Measurements from ENCODE around the gene IFT25.

The IFT25 gene

DNA sequence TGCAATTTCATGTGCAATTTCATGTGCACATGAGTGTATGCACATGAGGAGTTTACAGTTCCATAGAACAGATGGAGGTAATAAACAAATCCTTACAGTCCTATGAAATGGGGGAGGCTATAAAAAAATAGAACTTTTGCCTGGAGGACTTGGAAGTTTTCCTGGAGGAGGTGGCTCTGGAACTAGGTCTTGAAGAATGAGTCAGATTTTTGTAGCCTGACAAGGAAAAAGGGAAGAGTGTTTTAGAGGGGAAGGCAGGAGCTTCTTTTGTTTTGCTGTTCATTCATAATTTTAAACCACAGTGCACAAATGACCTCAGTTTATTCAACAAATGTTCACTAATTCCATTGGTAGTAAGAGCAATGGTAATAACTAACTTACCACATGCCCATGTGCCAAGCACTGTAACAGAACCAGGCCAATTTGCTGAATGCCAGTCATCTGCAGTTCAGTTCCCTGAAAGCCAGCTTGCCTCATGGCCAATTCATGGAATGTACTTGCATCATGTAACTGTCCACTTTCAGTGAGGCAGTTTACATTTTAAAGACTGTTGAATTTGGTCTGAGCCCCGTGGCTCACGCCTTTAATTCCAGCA is 48.8 kb downstream of the IFT25 start:
- Histone ChIP-seq H3K9ac (ENCODE audit: low read length in 2 of 2) (peak overlapping the region in 1 of 2 donors; percentile 21), H3K36me3 (ENCODE audit: control insufficient read depth in 2 of 2, insufficient read depth in 2 of 2, low read length in 2 of 2) (no peaks in the 10 kb centered on the region), H3K4me3 (ENCODE audit: low read length in 2 of 2) (peak overlapping the region in 1 of 2 donors; percentile 3), H3K9me3 (ENCODE audit: control insufficient read depth in 2 of 2, low read length in 2 of 2) (no peaks in the 10 kb centered on the region), H3K4me1 (ENCODE audit: control insufficient read depth, insufficient read depth, low read length) (peaks cover 33% of the 10 kb centered on the region), H3K27me3 (ENCODE audit: control insufficient read depth in 1 of 2, insufficient read depth in 2 of 2, low read length in 2 of 2) (no peaks in the 10 kb centered on the region), H3K27ac (ENCODE audit: low read length) (peak overlapping the region; percentile 24)

GRCh38 chr1:53895421-53895820 is 50.1 kb downstream of the IFT25 start:
- Histone ChIP-seq H3K36me3 (ENCODE audit: control insufficient read depth in 2 of 2, insufficient read depth in 2 of 2, low read length in 2 of 2) (no peaks in the 10 kb centered on the region), H3K4me1 (ENCODE audit: control insufficient read depth, insufficient read depth, low read length) (peaks cover 35% of the 10 kb centered on the region), H3K27me3 (ENCODE audit: control insufficient read depth in 1 of 2, insufficient read depth in 2 of 2, low read length in 2 of 2) (no peaks in the 10 kb centered on the region), H3K9ac (ENCODE audit: low read length in 2 of 2) (no peak overlapping the region), H3K27ac (ENCODE audit: low read length) (no peak overlapping the region), H3K9me3 (ENCODE audit: control insufficient read depth in 2 of 2, low read length in 2 of 2) (no peaks in the 10 kb centered on the region), H3K4me3 (ENCODE audit: low read length in 2 of 2) (no peak overlapping the region)

GRCh38 chr1:53894644-53895043 is 50.9 kb downstream of the IFT25 start:
- no peak overlapping the region for H3K9ac ChIP-seq (ENCODE audit: low read length in 2 of 2)
- H3K27ac ChIP-seq (ENCODE audit: low read length): no peak overlapping the region
- H3K4me1 ChIP-seq (ENCODE audit: control insufficient read depth, insufficient read depth, low read length): peaks cover 33% of the 10 kb centered on the region
- H3K27me3 ChIP-seq (ENCODE audit: control insufficient read depth in 1 of 2, insufficient read depth in 2 of 2, low read length in 2 of 2): no peaks in the 10 kb centered on the region
- no peaks in the 10 kb centered on the region for H3K9me3 ChIP-seq (ENCODE audit: control insufficient read depth in 2 of 2, low read length in 2 of 2)
- H3K36me3 ChIP-seq (ENCODE audit: control insufficient read depth in 2 of 2, insufficient read depth in 2 of 2, low read length in 2 of 2): no peaks in the 10 kb centered on the region
- H3K4me3 ChIP-seq (ENCODE audit: low read length in 2 of 2): no peak overlapping the region

DNA sequence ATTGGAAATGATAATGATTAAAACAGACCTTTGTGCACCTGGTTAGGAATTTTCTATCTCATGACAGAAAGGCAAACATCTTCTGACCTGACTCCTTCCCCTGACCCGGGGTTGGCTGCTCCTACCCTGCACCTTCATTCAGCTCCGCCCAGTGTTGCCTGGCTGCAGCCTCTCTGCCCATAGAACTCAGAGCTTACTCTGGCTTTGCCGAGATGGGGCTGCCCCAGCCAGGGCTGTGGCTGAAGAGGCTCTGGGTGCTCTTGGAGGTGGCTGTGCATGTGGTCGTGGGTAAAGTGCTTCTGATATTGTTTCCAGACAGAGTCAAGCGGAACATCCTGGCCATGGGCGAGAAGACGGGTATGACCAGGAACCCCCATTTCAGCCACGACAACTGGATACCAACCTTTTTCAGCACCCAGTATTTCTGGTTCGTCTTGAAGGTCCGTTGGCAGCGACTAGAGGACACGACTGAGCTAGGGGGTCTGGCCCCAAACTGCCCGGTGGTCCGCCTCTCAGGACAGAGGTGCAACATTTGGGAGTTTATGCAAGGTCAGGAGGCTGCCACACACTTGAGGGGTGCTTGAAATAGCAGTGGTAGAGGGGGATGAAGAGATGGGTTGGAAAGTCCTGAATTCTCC is 51.4 kb downstream of the IFT25 start, which contains the start of gene DIO1:
Gene DIO1, plus strand, starts transcription at position 189 of the 638 bp plus-strand sequence. Its CDS starts 24 bp downstream, at position 213.
- H3K27me3 ChIP-seq (ENCODE audit: control insufficient read depth in 1 of 2, insufficient read depth in 2 of 2, low read length in 2 of 2): no peaks in the 10 kb centered on the region
- H3K9me3 ChIP-seq (ENCODE audit: control insufficient read depth in 2 of 2, low read length in 2 of 2): no peaks in the 10 kb centered on the region
- H3K4me1 ChIP-seq (ENCODE audit: control insufficient read depth, insufficient read depth, low read length): peaks cover 31% of the 10 kb centered on the region
- H3K4me3 ChIP-seq (ENCODE audit: low read length in 2 of 2): no peak within 1 kb of the TSS
- no peak within 1 kb of the TSS for H3K9ac ChIP-seq (ENCODE audit: low read length in 2 of 2)
- H3K27ac ChIP-seq (ENCODE audit: low read length): no peak within 1 kb of the TSS
- H3K36me3 ChIP-seq (ENCODE audit: control insufficient read depth in 2 of 2, insufficient read depth in 2 of 2, low read length in 2 of 2): no peaks in the 10 kb centered on the region

DNA sequence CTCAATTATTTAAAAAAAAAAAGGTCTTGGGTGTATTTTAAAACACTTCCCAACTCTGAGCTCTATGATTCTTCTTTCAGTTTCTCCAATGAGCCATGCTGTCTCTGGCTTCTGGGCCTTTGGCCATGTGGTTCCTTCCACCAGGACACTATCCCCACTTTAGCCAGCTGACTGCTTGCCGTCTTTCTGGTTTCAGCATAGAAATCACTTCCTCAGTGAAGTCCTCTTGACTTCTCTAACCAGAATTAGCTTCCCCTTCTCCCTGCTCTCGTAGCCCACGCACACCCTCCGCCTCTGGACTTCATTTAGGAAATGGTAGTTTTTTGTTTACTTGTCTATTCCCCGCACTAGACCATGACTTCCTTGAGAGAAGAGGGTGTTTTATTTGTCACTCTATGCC is 52.6 kb downstream of the IFT25 start:
- no peak overlapping the region for H3K4me3 ChIP-seq (ENCODE audit: low read length in 2 of 2)
- no peak overlapping the region for H3K27ac ChIP-seq (ENCODE audit: low read length)
- H3K4me1 ChIP-seq (ENCODE audit: control insufficient read depth, insufficient read depth, low read length): peaks cover 27% of the 10 kb centered on the region
- no peaks in the 10 kb centered on the region for H3K36me3 ChIP-seq (ENCODE audit: control insufficient read depth in 2 of 2, insufficient read depth in 2 of 2, low read length in 2 of 2)
- H3K9me3 ChIP-seq (ENCODE audit: control insufficient read depth in 2 of 2, low read length in 2 of 2): no peaks in the 10 kb centered on the region
- H3K9ac ChIP-seq (ENCODE audit: low read length in 2 of 2): no peak overlapping the region
- H3K27me3 ChIP-seq (ENCODE audit: control insufficient read depth in 1 of 2, insufficient read depth in 2 of 2, low read length in 2 of 2): no peaks in the 10 kb centered on the region

DNA sequence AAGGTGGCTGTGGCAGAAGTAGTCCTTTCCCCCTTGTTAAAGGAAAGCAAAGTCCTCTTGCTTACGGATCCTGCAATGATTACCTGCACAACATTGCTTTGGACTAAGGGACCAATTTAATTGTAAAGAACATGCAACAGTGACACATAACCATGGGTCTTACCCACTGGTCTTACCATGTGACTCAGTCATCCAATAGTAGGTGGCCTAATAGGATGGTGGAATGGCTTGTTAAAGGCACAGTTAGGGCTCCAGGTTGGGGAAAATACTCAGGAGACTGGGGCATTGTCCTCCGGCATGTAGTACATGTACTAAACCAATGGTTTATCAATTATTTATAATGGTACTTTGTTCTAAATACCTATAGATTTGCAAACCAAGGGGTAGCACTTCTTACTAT is 53.8 kb downstream of the IFT25 start:
- H3K4me1 ChIP-seq (ENCODE audit: control insufficient read depth, insufficient read depth, low read length): peaks cover 19% of the 10 kb centered on the region
- no peak overlapping the region for H3K4me3 ChIP-seq (ENCODE audit: low read length in 2 of 2)
- peaks cover 0 to 2% of the 10 kb centered on the region in 2 donors for H3K36me3 ChIP-seq (ENCODE audit: control insufficient read depth in 2 of 2, insufficient read depth in 2 of 2, low read length in 2 of 2)
- H3K27me3 ChIP-seq (ENCODE audit: control insufficient read depth in 1 of 2, insufficient read depth in 2 of 2, low read length in 2 of 2): no peaks in the 10 kb centered on the region
- no peak overlapping the region for H3K27ac ChIP-seq (ENCODE audit: low read length)
- H3K9ac ChIP-seq (ENCODE audit: low read length in 2 of 2): no peak overlapping the region
- no peaks in the 10 kb centered on the region for H3K9me3 ChIP-seq (ENCODE audit: control insufficient read depth in 2 of 2, low read length in 2 of 2)

DNA sequence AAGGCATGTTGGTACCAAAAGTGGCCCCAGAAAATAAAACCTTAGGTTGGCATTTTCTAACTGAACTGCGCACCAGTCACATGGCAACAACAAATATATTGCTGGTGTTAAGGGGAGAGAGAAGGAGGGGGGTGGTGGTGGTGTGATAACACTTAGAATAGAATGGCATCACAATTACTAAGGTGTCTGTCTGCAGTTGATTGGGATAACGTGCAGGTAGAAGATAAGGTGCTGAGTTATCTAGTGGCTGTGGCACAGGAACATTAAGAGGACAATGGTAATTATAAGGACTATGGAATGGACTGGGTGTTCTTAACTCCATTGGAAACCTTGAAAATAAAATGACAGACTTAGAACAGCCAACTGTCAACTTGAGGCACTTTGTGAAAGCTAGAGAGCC is 54.5 kb downstream of the IFT25 start:
- Histone ChIP-seq H3K36me3 (ENCODE audit: control insufficient read depth in 2 of 2, insufficient read depth in 2 of 2, low read length in 2 of 2) (peaks cover 2 to 5% of the 10 kb centered on the region in 2 donors), H3K4me1 (ENCODE audit: control insufficient read depth, insufficient read depth, low read length) (peaks cover 14% of the 10 kb centered on the region), H3K4me3 (ENCODE audit: low read length in 2 of 2) (no peak overlapping the region), H3K27ac (ENCODE audit: low read length) (no peak overlapping the region), H3K9ac (ENCODE audit: low read length in 2 of 2) (no peak overlapping the region), H3K27me3 (ENCODE audit: control insufficient read depth in 1 of 2, insufficient read depth in 2 of 2, low read length in 2 of 2) (no peaks in the 10 kb centered on the region), H3K9me3 (ENCODE audit: control insufficient read depth in 2 of 2, low read length in 2 of 2) (no peaks in the 10 kb centered on the region)

DNA sequence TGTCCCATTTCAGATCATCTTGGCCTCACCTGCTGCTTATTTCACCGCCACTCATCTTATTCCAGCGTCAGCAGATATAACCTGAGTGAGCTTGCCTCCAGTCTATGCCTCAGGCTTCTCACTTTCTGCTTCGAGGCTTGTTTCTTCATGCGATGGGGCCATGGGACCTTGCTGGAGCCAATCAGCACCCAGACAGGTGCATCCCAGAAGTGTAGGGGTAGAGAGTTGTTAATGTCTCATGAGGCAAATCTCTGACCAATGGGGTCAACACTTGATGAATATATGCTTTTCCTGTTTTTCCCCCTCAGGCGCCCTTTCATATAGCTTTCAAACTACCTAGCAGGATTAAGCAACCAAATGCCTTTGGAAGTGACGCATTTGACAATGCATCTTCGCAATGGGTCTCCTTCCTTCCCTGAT is 55.0 kb downstream of the IFT25 start:
- Histone ChIP-seq H3K27me3 (ENCODE audit: control insufficient read depth in 1 of 2, insufficient read depth in 2 of 2, low read length in 2 of 2) (no peaks in the 10 kb centered on the region), H3K4me1 (ENCODE audit: control insufficient read depth, insufficient read depth, low read length) (peaks cover 14% of the 10 kb centered on the region), H3K27ac (ENCODE audit: low read length) (peak overlapping the region; percentile 60), H3K4me3 (ENCODE audit: low read length in 2 of 2) (peak overlapping the region; percentile 85 to 98), H3K36me3 (ENCODE audit: control insufficient read depth in 2 of 2, insufficient read depth in 2 of 2, low read length in 2 of 2) (peaks cover 3 to 7% of the 10 kb centered on the region in 2 donors), H3K9ac (ENCODE audit: low read length in 2 of 2) (peak overlapping the region; percentile 37 to 85), H3K9me3 (ENCODE audit: control insufficient read depth in 2 of 2, low read length in 2 of 2) (no peaks in the 10 kb centered on the region)

DNA sequence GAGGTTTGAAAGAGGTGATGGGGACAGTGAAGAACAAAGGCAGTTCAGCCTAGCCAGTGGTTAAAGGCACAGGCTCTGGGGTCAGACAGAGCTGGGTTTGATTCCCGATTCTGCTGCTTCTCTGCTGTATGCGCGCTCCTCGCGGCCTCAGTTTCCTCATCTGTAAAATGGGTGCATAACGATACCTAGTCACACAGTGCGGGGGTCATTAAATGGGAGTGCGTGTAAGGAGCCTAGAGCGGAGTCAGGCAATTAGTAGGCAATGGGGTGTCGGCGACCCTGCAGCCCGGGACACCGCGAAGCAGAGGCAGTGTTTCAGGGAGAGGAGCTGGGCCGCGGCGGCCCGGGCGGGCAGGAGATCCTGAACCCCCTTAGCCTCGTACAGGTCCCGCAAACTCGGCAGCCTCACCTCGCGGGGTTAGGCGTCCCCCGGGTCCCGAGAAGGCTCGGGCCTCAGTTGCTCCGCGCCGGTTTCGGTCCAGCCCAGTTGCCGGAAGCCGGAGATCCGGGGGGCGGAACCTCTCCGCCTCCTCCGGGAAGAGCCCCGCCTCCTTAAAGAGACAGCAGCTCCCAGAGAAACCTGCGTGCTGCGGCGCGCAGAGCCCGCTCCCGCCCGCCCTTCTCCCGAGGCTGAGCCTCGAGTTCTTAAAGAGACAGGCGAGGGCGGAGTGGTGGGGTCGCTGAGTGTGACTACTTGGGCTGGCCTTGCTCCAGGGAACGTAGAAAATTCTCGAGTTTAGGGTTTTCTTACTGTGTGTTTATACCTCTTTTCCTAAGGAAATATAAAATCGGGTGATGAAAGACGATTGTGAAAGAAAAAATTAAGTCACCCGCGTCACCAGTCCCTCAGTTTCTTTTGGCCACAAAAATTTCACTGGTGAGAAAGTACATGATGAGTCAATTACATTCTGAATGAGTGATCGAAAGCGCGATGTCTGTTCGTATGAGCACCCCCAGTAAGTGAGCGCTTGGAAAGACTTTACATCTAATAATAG is 55.9 kb downstream of the IFT25 start, which contains the start of gene YIPF1:
Gene YIPF1, minus strand, starts transcription at position 494 of the 995 bp plus-strand sequence. CDS start 860 bp downstream, outside the sequence.
- H3K36me3 ChIP-seq (ENCODE audit: control insufficient read depth in 2 of 2, insufficient read depth in 2 of 2, low read length in 2 of 2): peaks cover 3 to 7% of the 10 kb centered on the region in 2 donors
- peak within 1 kb of the TSS; percentile 85 to 92 for H3K9ac ChIP-seq (ENCODE audit: low read length in 2 of 2)
- H3K4me3 ChIP-seq (ENCODE audit: low read length in 2 of 2): peak within 1 kb of the TSS; percentile 85 to 98
- H3K27me3 ChIP-seq (ENCODE audit: control insufficient read depth in 1 of 2, insufficient read depth in 2 of 2, low read length in 2 of 2): no peaks in the 10 kb centered on the region
- H3K27ac ChIP-seq (ENCODE audit: low read length): peak within 1 kb of the TSS; percentile 60
- no peaks in the 10 kb centered on the region for H3K9me3 ChIP-seq (ENCODE audit: control insufficient read depth in 2 of 2, low read length in 2 of 2)
- peaks cover 14% of the 10 kb centered on the region for H3K4me1 ChIP-seq (ENCODE audit: control insufficient read depth, insufficient read depth, low read length)

DNA sequence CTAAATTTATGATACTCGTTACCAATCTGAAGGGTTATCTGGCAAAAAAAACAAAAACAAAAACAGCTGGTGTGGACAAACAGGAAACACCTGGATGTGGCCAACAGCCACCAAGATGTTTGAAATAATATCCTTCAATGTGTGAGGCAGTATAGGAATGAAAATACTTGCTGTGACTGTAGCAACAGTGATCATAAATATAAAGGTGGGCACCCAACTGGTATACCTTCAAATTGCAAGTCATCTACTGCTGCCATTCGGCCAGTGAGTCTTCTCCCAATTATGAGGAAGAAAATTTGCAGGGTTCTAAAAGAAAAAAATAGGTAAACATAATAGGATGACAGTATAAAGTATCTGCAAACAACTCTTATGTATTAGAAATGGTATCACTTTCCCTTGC is 56.8 kb downstream of the IFT25 start:
- Histone ChIP-seq H3K9ac (ENCODE audit: low read length in 2 of 2) (peak overlapping the region; percentile 85 to 92), H3K27ac (ENCODE audit: low read length) (peak overlapping the region; percentile 60), H3K9me3 (ENCODE audit: control insufficient read depth in 2 of 2, low read length in 2 of 2) (no peaks in the 10 kb centered on the region), H3K27me3 (ENCODE audit: control insufficient read depth in 1 of 2, insufficient read depth in 2 of 2, low read length in 2 of 2) (no peaks in the 10 kb centered on the region), H3K4me1 (ENCODE audit: control insufficient read depth, insufficient read depth, low read length) (peaks cover 14% of the 10 kb centered on the region), H3K36me3 (ENCODE audit: control insufficient read depth in 2 of 2, insufficient read depth in 2 of 2, low read length in 2 of 2) (peaks cover 3 to 7% of the 10 kb centered on the region in 2 donors), H3K4me3 (ENCODE audit: low read length in 2 of 2) (peak overlapping the region; percentile 85 to 98)

All from stomach smooth muscle (tissue), 2 donors.